GM12878 (cell line): ENCODE results near the gene GBP2. TPM values are rescaled to one million over a fixed set of nuclear protein-coding genes. Genes with fewer than 3 reads are reported as not detected.

Experiments used
- ATAC-seq: fragments of 200-7000 bp; cut with Tn5 transposase; 3 replicates; pipeline ENCODE4 v1.9.1; 2020; ENCODE audit warnings: mild to moderate bottlenecking, moderate library complexity
- BruUV-seq: library from RNA; stranded (reverse); fragments of 400-500 nt; replicated peaks from 2 replicates; lab custom pipeline; 2021; lab: Mats Ljungman, UMichigan
- CTCF ChIA-PET: fragments of 300-600 bp; sonication (Branson Sonifier 250); formaldehyde crosslinking; extraction: SDS; loops from one replicate; lab custom pipeline; 2021; ENCODE audit warnings: inconsistent platforms; lab: Yijun Ruan, JAX
- POLR2A ChIA-PET: fragments of 350-600 bp; formaldehyde crosslinking; extraction: SDS; loops from one replicate; lab custom pipeline; 2021; ENCODE audit warnings: inconsistent platforms; lab: Charles Lee
- RAD21 ChIA-PET: fragments of 300-600 bp; sonication (Branson Sonifier 250); formaldehyde crosslinking; loops from one replicate; lab custom pipeline; 2023; ENCODE audit warnings: antibody characterized with exemption; ENCODE audit not compliant: unreplicated experiment; lab: Charles Lee
- SMC1A ChIA-PET: fragments of 300-600 bp; sonication (Branson Sonifier 250); formaldehyde crosslinking; loops from one replicate; lab custom pipeline; 2023; ENCODE audit not compliant: unreplicated experiment, uncharacterized antibody; lab: Charles Lee
- DNase-seq: peaks from one replicate; pipeline ENCODE4 v3.0.0-alpha.2; 2011; ENCODE audit warnings: low read depth, low spot score
- FAIRE-seq: peaks from 3 replicates; lab custom pipeline; 2011; peaks lifted over from hg19 to GRCh38; lab: Jason Lieb, UNC
- H2AFZ ChIP-seq: 2 replicates; pipeline ENCODE4 v1.6.0; 2011; ENCODE audit warnings: low read depth, low read length, control low read depth; ENCODE audit not compliant: control insufficient read depth
- H3K27ac ChIP-seq: 2 replicates; pipeline ENCODE4 v1.5.1; 2011; ENCODE audit warnings: control low read depth; ENCODE audit not compliant: control insufficient read depth, insufficient read depth
- H3K27me3 ChIP-seq, 2 experiments: replicated peaks in 1 of 2; 2 replicates each; pipeline versions ENCODE4 v1.6.0 to v1.6.1; 2011; ENCODE audit warnings: low read length in 1 of 2; ENCODE audit not compliant: control insufficient read depth in 2 of 2, insufficient read depth in 2 of 2
- H3K36me3 ChIP-seq, 2 experiments: 2 replicates each; pipeline ENCODE4 v1.5.1; 2011; ENCODE audit warnings: low read length in 1 of 2; ENCODE audit not compliant: control insufficient read depth in 2 of 2, insufficient read depth in 2 of 2
- H3K4me1 ChIP-seq: 2 replicates; pipeline ENCODE4 v1.6.1; 2011; ENCODE audit warnings: mild to moderate bottlenecking, low read length, moderate library complexity, mixed read lengths; ENCODE audit not compliant: control insufficient read depth, insufficient read depth
- H3K4me2 ChIP-seq: 2 replicates; pipeline ENCODE4 v1.6.0; 2011; ENCODE audit warnings: control low read depth; ENCODE audit not compliant: control insufficient read depth, insufficient read depth
- H3K4me3 ChIP-seq: fragments of 200-600 bp; sonication (generic); 2 replicates; pipeline ENCODE4 v1.5.1; 2016
- H3K79me2 ChIP-seq: 2 replicates; pipeline ENCODE4 v1.6.0; 2011; ENCODE audit warnings: low read length; ENCODE audit not compliant: control insufficient read depth, insufficient read depth
- H3K9ac ChIP-seq: 2 replicates; pipeline ENCODE4 v1.8.0; 2011; ENCODE audit warnings: low read length, control low read depth, mixed read lengths; ENCODE audit not compliant: control insufficient read depth, insufficient read depth
- H3K9me3 ChIP-seq: replicated peaks from 3 replicates; pipeline ENCODE4 v1.5.1; 2011; ENCODE audit warnings: mild to moderate bottlenecking, low read length; ENCODE audit not compliant: control insufficient read depth, insufficient read depth
- H4K20me1 ChIP-seq: 2 replicates; pipeline ENCODE4 v1.6.0; 2011; ENCODE audit not compliant: control insufficient read depth, insufficient read depth
- BRCA1 ChIP-seq: IDR thresholded peaks from 2 replicates; pipeline ENCODE4 v1.6.1; 2011; ENCODE audit warnings: low read depth, low read length, improper control_type of control experiment
- E4F1 ChIP-seq: fragments of 450-650 bp; IDR thresholded peaks from 2 replicates; pipeline ENCODE4 v1.6.1; 2018; ENCODE audit warnings: borderline replicate concordance, mild to moderate bottlenecking; ENCODE audit not compliant: partially characterized antibody
- ELK1 ChIP-seq: IDR thresholded peaks from 2 replicates; pipeline ENCODE4 v1.6.1; 2012; ENCODE audit warnings: low read depth, low read length, improper control_type of control experiment
- MYB ChIP-seq: fragments of 150-350 bp; IDR thresholded peaks from 2 replicates; pipeline ENCODE4 v1.6.1; 2014; ENCODE audit warnings: mild to moderate bottlenecking, low read depth, low read length, borderline replicate concordance
- NFYA ChIP-seq: IDR thresholded peaks from 2 replicates; pipeline ENCODE4 v1.6.1; 2011; ENCODE audit warnings: low read depth, mild to moderate bottlenecking, low read length, improper control_type of control experiment, borderline replicate concordance
- NR2F1 ChIP-seq: fragments of 450-650 bp; conservative IDR thresholded peaks from 2 replicates; pipeline ENCODE4 v1.6.1; 2017; ENCODE audit warnings: mild to moderate bottlenecking
- POU2F2 ChIP-seq: IDR thresholded peaks from 3 replicates; pipeline ENCODE4 v1.6.1; 2011; ENCODE audit warnings: low read depth, mild to moderate bottlenecking, low read length, borderline replicate concordance
- PRDM15 ChIP-seq: fragments of 450-650 bp; formaldehyde crosslinking; IDR thresholded peaks from 2 replicates; pipeline ENCODE4 v1.4.0; 2020; ENCODE audit warnings: mild to moderate bottlenecking, moderate library complexity
- SMAD5 ChIP-seq: IDR thresholded peaks from 2 replicates; pipeline ENCODE4 v1.6.1; 2016; ENCODE audit warnings: antibody characterized with exemption, low read depth
- SUPT20H ChIP-seq: IDR thresholded peaks from 2 replicates; pipeline ENCODE4 v1.6.1; 2011; ENCODE audit warnings: low read depth, mild to moderate bottlenecking, low read length, moderate library complexity, borderline replicate concordance; ENCODE audit not compliant: control insufficient read depth
- WRNIP1 ChIP-seq: IDR thresholded peaks from 2 replicates; pipeline ENCODE4 v1.6.1; 2011; ENCODE audit warnings: low read depth, low read length, improper control_type of control experiment, borderline replicate concordance
- ZNF217 ChIP-seq: fragments of 450-650 bp; IDR thresholded peaks from 2 replicates; pipeline ENCODE4 v1.6.1; 2017; ENCODE audit warnings: antibody characterized with exemption, mild to moderate bottlenecking
- ZNF592 ChIP-seq: fragments of 450-650 bp; IDR thresholded peaks from 2 replicates; pipeline ENCODE4 v1.6.1; 2017; ENCODE audit warnings: mild to moderate bottlenecking, moderate library complexity
- WGBS: methylation state at CpG from one replicate; pipeline ENCODE4 v1.1.6; 2016; ENCODE audit warnings: low lambda C conversion rate; ENCODE audit not compliant: insufficient replicate concordance, insufficient coverage; ENCODE audit errors: missing lambda C conversion rate; 5-methylcytosine and 5-hydroxymethylcytosine counted together
- in situ Hi-C: fragments of 300-500 bp; cut with MboI; formaldehyde crosslinking; loops from 9 replicates; pipeline ENCODE4 v1.14.3; 2018; ENCODE audit warnings: mixed read lengths
- intact Hi-C: fragments of 100-400 bp; cut with micrococcal nuclease; formaldehyde crosslinking; loops from one replicate; pipeline ENCODE4 v1.14.2; 2022; ENCODE audit not compliant: unreplicated experiment
- polyA plus RNA-seq, 11 experiments: library from polyadenylated mRNA; depleted of rRNA in 4 of 11; unstranded in 6 of 11; stranded (reverse) in 5 of 11; fragments of >200 nt; fragmentation: Nextera tagmentation in 4 of 11; fragmentation: Illumina TruSeq in 1 of 11; extraction: Ambion mirVana in 4 of 11; extraction: Trizol in 1 of 11; gene quantifications; 1 replicate in 1 of 11; 2 replicates in 10 of 11; pipeline versions ENCODE4 v1.2.1 to v1.2.3, GENCODE V29; 2011 to 2016; ENCODE audit warnings: inconsistent platforms in 2 of 11, missing spikeins in 2 of 11, low read depth in 1 of 11
- total RNA-seq, 4 experiments: library from RNA; depleted of rRNA in 3 of 4; stranded (reverse); fragments of >200 nt in 3 of 4; fragmentation: Illumina TruSeq in 1 of 4; extraction: Trizol in 1 of 4; gene quantifications; 2 replicates each; pipeline versions ENCODE4 v1.2.1 to v1.2.3, GENCODE V29; 2013 to 2021

The GBP2 gene
- total and polyA plus RNA-seq, 10 of the 15 experiments (the other 5 are each of a cell fraction or from before 2014, with no cell fraction given), result 1.6 to 5.9 (median 3.2) TPM

GRCh38 chr1:89104687-89105086, 21.2 kb downstream of the GBP2 start:
- H3K27ac ChIP-seq, result no peak overlapping the region
- ChIA-PET SMC1A (interaction anchor here (1.5 kb wide), 1 partner anchor 253 kb away, joined by 3 read pairs; no protein-coding TSS in a partner anchor), RAD21 (no interaction called here), CTCF (no interaction called here), POLR2A (no interaction called here)
- H3K9me3 ChIP-seq, result no peaks in the 10 kb centered on the region
- intact Hi-C loops (no loop called here), in situ Hi-C loops (no loop called here)
- no peaks in the 10 kb centered on the region for H3K79me2 ChIP-seq
- H4K20me1 ChIP-seq, result no peaks in the 10 kb centered on the region
- no peak overlapping the region for H2AFZ ChIP-seq
- H3K4me2 ChIP-seq, result no peak overlapping the region
- ATAC-seq (no peak), FAIRE-seq (no peak), DNase-seq (no peak)
- no peak overlapping the region for H3K9ac ChIP-seq
- 70% methylated on average over 12 of the region's 17 CpGs for WGBS
- no peaks in the 10 kb centered on the region for H3K36me3 ChIP-seq
- no peak overlapping the region for H3K4me3 ChIP-seq
- no peaks in the 10 kb centered on the region for H3K27me3 ChIP-seq
- no TSS peak for BruUV-seq
- H3K4me1 ChIP-seq, result no peaks in the 10 kb centered on the region
- TF ChIP-seq ZNF592 (no peak), WRNIP1 (no peak), MYB (no peak), ZNF217 (no peak), SMAD5 (no peak), BRCA1 (no peak), POU2F2 (no peak), E4F1 (no peak), NFYA (no peak), NR2F1 (no peak), SUPT20H (no peak), ELK1 (no peak), PRDM15 (no peak)
